HG03521 (cell line): ENCODE results near the gene C4BPA.

Experiments
- ATAC-seq: cut with Tn5 transposase; IDR thresholded peaks from one replicate; pipeline ENCODE4 v1.9.1; 2021; ENCODE audit warnings: mild to moderate bottlenecking, moderate library complexity; ENCODE audit not compliant: unreplicated experiment

The C4BPA gene

GRCh38 chr1:207103892-207104373 is at the start of gene C4BPA:
C4BPA (plus strand) TSS chr1:207104233; CDS start chr1:207113026, 8,793 bp downstream.
- ATAC-seq = no peak

- ATAC-seq = no peak
These were observed 49.5 kb upstream of the C4BPA start for GRCh38 chr1:207054491-207054890.

- no peak for ATAC-seq
These were observed 48.5 kb upstream of the C4BPA start for GRCh38 chr1:207055386-207056001.

GRCh38 chr1:207056673-207057072 is 47.4 kb upstream of the C4BPA start:
- no peak for ATAC-seq

GRCh38 chr1:207058252-207058651 is 45.8 kb upstream of the C4BPA start:
- ATAC-seq = no peak

- ATAC-seq = no peak
These were observed 44.9 kb upstream of the C4BPA start for GRCh38 chr1:207058878-207059867.

- ATAC-seq = no peak
These were observed 44.2 kb upstream of the C4BPA start for GRCh38 chr1:207059881-207060280.

GRCh38 chr1:207060596-207060995 is 43.4 kb upstream of the C4BPA start:
- ATAC-seq = no peak

GRCh38 chr1:207062058-207062457 is 42.0 kb upstream of the C4BPA start:
- no peak for ATAC-seq

GRCh38 chr1:207063014-207063413 is 41.0 kb upstream of the C4BPA start:
- ATAC-seq = no peak

- ATAC-seq = no peak
These were observed 39.5 kb upstream of the C4BPA start for GRCh38 chr1:207064561-207064960.

GRCh38 chr1:207067185-207067584 is 36.8 kb upstream of the C4BPA start:
- ATAC-seq = no peak

- ATAC-seq = no peak
These were observed 36.4 kb upstream of the C4BPA start for GRCh38 chr1:207067665-207068064.

- ATAC-seq = no peak
These were observed 35.0 kb upstream of the C4BPA start for GRCh38 chr1:207069061-207069460.

- ATAC-seq = no peak
These were observed 34.1 kb upstream of the C4BPA start for GRCh38 chr1:207069858-207070506.

- no peak for ATAC-seq
These were observed 33.2 kb upstream of the C4BPA start for GRCh38 chr1:207070811-207071210.

- no peak for ATAC-seq
These were observed 32.6 kb upstream of the C4BPA start for GRCh38 chr1:207071426-207071825.

GRCh38 chr1:207072233-207072632 is 31.8 kb upstream of the C4BPA start:
- no peak for ATAC-seq

GRCh38 chr1:207073906-207074820 is 29.9 kb upstream of the C4BPA start:
- no peak for ATAC-seq

- ATAC-seq = no peak
These were observed 27.7 kb upstream of the C4BPA start for GRCh38 chr1:207076181-207076955.
